HG03108 (cell line): ENCODE results near the gene FRAS1.
"Not testable (repeated sequence)": the region's sequence is repeated elsewhere in the genome, so short reads cannot be mapped to it uniquely, and the experiment has no call there.

Experiments
- ATAC-seq: cut with Tn5 transposase; IDR thresholded peaks from one replicate; pipeline ENCODE4 v1.9.1; 2021; ENCODE audit warnings: moderate library complexity; ENCODE audit not compliant: unreplicated experiment

FRAS1 gene

DNA sequence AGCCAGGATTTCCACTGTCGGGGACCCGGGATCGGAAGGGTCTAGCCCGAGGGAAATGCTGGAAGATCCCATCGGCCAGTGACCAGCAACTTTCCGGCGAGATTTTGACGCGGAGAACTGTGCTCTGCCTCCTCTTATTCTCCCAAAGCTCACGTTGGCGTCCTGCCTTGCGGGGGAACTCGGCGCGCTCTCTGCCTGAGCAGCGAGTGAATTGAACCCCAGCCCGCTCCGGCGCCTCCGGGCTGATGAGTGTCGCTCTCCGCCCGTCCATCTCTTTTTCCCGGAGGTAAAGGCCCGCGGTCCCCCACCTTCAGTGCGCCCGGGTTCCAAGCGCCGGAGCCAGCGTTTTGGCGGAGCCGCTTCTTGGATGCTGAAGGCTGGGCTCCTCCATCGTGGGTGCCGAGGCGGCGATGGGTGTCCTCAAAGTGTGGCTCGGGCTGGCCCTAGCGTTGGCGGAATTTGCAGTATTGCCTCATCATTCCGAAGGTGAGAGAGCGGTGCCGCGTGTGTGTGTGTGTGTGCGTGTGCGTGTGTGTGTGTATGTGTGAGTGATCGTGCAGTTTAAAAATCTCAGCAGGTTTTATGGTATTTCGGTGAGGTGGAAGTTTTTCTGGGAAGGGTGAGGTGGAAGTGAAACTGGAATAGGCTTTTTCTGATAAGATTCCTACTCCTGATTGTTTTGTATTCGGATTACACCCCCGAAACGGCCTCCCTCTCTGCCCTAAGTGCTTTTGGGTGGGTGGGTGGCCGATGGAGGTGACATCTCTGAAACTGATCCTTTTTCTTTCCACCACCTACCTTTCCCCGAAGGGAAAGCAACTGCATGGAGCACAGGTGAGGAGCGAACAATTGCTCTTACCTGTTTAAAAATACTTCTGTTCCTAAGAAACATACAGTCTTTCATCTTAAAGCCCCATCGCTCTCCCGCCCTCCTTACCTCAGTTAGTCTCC is 752 bp downstream of the FRAS1 start:
- ATAC-seq: no peak

DNA sequence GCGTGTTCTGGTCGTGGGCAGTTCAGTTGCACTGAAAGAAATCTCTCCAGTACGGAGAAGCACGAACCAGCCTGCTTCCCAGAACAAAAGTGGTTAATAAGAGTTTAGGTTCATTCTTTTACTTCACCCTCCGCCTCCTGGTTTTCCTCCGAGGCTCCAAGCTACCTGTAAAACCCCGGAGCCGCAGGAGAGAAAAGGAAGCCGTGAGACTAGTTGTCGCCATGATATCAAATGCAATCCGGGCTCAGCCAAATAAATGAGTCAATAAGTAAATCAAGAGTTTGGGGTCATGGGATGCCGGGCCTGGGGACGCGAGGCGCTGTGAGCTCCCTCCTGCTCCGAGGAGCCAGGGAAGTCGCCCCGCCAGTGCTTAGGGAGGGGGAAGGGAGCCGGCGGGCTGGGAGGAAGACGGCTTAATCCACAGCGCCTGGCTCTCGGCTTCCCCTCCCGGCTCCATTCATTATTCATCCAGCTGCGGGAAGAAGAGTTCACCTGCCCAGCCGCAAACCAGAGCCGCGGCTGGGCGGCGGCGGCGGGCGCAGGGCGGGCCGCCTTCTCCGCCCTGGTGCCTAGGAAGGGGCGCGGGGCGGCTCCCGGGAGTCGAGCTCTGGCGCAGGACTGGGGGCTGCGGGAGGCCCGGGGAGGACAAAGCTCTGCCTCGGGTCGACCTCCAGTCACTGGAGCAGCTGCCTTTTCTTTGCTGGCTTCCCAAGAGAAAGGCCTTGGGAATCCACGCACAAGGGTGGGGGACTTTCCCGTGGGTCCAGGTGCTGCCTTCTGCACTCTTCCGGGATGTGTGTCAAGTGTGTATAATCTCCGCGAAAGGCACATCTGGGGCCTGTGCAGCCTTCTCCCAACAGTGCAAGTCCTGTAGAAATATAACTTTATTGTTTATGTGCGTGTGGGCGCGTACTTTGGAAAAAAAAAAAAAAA is 1.7 kb downstream of the FRAS1 start:
- ATAC-seq: no peak

DNA sequence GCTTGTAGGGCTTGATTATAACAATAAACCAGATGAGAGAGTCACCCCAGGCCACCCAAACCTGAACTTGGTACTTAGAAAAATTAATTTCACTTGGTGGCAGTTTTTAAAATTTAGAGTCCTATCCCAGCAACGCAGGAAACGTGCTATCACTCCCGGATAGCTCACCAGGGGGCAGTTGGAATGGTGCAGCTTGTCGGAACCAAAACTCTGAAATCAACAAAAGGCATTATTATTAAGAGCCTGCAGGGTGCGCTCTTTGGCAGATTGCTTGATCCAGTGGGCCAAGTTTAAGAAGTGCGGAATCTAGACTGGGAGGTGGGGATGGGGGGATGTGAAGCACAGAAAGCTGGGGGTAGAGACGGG is 2.4 kb downstream of the FRAS1 start:
- no peak for ATAC-seq

DNA sequence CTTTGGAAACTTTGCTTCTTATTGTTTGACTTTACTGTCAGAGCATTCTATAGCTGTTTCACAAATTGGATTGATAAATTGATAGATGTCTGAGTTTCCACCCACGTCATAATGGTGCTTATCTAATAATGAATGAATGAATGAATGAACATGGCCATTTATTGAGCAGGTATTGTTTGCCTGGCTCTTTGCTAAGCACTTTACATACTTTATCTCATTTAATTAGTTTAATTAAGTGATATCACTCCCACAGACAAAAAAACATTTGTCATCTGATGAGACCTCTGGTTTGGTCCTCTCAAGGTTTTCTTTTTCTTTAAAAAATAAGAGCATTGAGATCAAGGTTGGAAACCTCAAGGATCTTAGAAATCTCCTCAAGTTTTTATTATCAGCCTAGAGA is 2.8 kb downstream of the FRAS1 start:
- ATAC-seq: no peak

DNA sequence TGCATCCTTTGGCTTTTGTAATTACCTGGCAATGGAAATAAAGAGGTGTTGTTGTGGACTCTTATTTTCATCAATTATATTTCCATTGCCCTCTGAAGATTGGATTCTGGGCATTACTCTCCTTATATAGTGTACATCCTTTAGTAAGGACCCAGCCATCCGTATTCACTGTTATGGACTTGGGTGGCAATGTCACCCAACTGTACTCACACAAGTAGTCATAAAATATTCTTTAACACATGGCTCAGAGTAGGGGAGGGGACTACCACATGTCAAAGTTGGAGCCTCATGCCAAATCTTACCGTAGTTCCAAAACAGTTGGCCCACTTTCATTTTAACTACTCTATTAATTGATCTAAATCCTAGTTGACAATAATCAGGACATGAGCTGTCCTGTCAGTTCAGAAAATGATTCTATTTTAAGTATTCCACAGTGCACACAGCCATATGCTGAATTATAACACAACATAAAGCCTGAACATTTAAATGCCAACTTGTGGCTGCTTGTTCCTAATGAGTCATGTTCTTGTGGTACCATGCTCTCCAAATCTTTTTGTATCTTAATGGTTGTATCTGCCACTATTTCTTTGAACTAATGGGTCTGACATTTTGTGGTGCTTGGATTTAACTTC is 4.9 kb downstream of the FRAS1 start:
- no peak for ATAC-seq

DNA sequence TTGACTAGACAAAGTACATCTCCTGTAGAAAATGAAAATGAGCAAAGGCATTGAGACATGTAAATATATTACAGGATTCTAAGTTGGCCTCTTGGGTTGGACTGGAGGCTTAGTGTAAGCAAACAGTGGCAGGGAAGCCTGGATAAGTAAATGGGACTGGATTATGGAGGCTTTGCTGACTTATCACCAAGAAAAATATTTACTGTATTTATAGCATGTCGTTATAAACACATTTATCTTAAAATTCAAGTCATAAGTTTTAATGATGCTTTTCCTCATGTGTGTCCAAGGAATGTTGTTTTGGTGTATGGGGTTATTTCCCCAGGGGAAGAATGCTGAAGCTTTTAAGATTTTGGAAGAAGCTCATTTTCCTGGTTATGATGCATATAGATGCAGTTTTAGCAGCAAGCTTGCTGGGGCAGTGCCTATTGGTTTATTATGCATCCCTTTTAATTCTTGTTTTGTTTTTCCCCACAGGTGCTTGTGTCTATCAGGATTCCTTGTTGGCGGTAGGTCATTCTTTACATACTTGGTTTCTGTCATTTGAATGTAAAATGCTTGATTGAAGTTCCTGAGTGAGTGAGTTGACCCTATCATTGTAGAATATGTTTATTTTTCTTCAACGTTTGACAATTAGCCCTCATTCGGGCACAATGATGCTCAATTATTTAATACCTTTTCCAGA is 8.5 kb downstream of the FRAS1 start:
- no peak for ATAC-seq

DNA sequence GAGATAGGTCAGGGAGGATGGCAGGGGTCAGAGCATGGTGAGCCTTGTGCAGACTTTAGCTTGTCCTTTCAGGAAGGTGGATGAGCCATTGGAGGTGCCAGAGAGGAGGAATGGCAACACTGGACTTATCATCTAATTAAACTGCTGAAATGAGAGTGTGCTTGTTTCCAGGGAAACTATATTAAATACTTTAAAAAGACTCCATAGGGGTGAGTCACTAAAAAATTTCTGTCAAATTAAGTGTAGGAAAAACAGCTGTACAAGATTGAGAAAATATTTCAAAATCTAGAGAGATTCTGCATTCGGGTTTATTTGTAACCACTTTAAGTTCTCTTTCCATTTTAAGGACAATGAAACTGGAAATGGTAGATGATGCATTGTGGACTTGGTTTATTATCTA is 11.4 kb downstream of the FRAS1 start:
- no peak for ATAC-seq

DNA sequence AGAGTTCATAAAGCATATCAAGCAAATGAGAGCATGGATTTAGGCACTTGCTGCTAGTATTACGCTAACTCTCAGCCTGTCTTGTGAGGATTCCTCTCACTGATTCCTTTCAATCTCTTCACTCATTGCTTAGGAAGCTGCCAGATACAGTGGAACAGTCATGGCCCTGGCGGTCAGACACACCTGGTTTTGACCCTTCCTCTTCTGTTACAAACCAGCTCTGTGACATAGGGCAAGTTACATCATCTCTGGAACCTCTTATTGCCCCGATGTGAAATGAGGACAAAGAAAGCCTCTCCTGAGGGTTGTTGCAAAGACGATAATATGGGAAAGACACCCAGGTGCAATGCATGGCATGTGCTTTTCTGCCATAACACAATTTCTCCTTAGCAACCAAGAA is 12.2 kb downstream of the FRAS1 start:
- no peak for ATAC-seq

DNA sequence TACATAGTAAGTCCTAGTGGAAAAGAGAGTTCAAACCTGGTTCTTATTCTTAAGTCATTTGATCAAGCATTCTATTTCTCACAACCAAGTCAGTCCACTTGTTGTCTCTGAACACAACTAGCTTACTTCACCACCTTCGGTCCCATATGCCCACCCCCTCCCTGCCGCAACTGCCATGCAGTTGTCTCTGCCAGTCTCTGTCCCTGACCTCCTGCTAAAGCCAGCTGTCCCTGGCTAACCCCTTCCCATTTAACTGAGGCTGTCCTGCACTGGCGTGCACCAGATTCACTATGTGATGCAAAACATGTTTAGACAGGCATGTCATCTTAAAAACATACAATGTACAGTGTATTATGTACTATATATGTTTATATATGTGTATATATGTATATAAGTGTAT is 12.7 kb downstream of the FRAS1 start:
- no peak for ATAC-seq

DNA sequence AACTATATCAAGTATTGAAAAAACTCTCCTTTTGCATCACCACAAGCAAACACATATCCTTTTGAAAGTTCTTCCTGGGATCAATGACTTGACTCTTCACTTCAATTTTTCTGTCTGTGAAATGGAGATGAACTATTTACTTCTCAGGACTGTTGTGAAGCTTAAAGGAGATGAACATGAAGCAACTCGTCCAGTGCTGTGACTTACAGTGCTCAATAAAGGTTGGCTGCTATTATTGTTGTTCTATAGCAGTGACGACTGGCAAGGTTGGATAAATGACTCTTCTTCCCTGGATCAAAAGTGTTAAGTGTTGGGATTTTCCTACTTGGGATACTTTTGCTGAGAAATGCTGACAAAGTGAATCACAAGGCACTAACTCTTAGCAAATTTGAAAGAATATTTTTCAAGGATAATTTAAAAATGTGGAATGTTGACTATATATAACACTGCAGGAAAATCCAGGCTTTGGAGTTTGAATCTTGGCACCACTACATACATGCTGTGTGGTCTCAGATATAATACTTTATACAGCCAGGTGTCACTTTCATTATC is 13.7 kb downstream of the FRAS1 start:
- ATAC-seq: no peak

DNA sequence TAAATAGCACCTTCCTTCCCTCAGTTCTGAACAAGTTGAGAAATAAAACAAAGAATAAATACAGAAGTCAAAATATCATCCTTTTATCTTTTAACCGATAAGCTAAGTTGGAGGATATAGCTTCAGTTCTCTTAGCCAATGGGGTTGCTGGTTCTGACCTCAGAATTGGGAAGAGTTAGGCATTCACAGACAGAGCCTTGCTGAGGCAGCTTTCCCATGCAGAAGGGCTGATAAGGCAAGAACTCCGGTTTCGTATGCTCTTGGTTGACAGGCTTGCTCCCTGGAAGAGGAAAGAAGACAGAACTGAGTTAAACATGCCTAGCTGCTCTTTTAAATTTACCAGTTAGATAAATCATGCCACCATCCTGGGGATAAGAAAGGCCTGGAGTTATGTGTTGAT is 17.6 kb downstream of the FRAS1 start:
- ATAC-seq: no peak

DNA sequence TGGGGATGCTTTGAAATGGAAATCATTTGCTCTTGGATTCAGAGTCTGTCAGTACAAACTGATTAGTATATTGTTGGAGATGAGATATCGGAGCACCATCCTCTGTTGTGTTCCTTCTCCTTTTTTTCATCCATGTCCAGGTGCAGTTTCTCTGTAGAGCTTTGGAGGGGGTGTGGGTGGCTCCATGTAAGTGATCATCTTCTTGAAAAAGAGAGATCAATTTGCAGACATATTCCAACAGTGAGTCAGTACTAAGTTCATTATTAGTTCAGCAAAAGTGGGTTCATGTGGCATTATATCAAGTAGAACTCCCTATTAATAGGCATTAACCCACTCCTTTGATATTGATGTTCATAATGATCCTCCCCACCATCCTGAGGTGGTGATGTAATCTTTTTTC is 18.9 kb downstream of the FRAS1 start:
- no peak for ATAC-seq

DNA sequence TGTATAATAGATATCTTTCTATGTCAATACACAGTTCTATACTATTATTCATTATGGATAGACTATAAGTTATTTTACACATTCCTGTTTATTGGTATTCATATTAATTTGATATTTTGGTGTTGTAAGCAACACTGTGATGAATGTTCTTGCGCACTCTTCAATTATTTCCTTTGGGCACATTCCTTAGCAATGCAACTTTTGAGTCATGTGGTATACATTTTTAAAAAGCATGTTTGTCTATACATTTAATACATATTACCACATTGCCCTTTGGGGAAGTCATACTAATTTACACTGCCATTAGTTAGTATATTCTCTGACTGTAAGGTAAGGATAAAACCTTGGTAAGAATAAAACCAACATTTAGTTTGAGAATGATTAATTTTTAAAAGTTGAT is 21.0 kb downstream of the FRAS1 start:
- ATAC-seq: no peak

DNA sequence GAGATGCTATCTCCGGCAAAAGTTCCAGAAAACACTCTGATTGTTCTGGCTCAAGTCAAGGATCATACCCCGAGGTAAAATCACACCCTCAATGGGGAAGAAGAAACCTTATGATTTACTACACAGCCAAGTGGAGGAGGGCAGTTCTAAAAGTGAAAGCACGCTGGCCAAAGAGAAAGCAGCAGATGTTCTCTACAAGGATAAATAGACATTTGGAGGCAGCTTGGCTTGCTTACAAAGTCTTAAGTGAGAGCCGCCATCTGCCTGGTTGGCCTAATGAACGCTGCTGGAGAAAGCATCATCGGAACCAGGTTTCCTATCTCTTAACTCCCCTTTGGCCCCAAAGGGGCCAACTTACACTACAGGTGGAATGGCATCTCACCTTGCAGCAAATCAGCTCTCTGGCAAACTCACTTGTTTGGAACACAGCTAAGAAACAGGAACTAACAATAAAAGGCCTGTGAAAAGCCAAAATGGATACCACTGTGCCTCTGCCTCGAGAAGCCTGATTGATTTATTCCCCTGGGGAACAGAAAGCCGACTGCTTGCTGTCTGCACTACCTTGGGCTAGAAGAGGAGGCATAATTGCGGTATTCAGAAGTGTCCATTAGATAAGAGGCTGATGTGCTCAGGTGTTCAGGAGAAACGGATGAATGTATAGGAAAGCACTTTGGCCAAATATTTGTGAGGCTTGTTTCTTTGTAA is 22.8 kb downstream of the FRAS1 start:
- no peak for ATAC-seq

DNA sequence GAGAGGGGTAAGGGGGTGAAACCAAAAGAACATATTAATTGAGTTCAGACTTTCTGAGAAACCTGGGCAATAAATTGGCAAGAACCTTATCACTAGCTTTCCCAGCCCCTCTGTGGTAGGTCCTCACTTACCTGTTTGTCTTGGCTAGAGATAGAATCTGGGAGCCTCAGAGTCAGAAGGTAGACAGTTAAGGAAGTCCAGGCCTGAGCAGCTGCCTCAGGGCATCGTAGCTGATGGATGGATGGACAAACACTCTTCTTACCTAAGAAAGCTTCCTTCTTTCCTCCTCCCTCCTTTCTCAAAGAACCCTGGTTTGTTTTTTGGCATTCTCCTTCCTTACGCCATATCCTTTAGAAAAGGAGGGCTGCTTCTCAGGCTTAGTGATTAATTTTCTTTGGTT is 24.4 kb downstream of the FRAS1 start:
- no peak for ATAC-seq

DNA sequence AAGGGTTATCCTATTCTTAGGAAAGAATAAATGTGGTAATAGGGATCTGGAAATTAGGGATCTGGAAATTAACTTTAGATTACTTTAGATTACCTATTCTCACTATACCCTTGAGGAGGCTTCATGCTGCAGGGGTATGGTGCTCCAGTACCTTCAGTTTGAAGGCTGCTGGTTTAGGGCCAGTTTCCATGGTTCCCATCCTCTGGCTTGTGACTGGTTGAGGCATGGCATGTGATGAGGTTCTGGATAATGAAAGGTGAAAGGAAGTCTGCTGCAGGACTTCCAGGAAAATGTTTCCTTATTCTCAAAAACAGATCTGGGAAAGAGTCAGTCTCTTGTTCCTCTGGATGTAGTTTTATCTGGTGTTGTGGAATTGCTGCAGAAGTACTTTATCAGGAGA is 25.9 kb downstream of the FRAS1 start:
- no peak for ATAC-seq

DNA sequence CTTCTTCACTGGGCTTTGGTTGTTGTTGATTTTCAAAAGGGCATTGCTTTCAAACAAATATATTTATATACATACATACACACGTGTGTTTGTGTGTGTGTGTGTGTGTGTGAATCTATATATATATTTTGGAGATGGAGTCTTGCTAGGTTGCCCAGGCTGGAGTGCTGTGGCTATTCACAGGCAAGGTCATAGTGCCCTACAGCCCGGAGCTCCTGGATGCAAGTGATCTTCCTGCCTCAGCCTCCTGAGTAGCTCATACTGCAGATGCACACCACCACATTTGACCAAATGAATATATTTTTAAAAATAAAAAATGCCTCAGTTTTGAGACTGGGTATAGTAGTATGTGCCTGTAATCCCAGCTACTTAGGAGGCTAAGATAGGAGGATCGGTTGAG is 34.4 kb downstream of the FRAS1 start:
- no peak for ATAC-seq

DNA sequence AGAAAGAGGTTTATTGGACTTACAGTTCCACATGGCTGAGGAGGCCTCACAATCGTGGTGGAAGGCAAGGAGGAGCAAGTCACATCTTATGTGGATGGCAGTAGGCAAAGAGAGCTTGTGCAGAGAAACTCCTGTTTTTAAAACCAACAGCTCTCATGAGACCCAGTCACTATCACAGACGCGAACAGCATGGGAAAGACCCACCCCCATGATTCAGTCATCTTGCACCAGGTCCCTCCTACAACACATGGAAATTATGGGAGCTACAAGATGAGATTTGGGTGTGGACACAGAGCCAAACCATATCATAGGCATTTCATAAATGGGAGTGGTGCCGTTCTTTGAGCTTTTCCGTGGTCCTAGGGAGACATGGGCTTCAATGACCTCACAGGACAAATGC is 35.2 kb downstream of the FRAS1 start:
- ATAC-seq: not testable (repeated sequence)

DNA sequence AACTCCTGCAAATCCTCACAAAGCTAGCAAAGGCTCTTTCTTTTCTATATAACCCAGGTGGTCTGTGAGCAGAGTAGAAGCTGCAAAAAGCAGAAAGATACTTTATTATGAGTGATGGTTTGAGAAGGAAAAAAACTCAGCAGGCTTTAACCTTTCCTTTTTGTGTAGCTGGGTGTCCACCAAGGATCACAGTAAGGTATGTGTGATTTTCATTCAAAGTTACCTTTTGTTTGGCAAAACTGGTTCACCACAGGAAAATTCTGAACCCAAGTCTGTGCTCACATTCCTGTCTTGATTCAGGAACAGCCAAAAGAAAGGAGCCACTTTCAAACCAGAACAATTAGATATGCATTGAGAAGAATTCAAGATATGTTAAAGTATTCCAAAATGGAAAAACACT is 35.7 kb downstream of the FRAS1 start:
- no peak for ATAC-seq

DNA sequence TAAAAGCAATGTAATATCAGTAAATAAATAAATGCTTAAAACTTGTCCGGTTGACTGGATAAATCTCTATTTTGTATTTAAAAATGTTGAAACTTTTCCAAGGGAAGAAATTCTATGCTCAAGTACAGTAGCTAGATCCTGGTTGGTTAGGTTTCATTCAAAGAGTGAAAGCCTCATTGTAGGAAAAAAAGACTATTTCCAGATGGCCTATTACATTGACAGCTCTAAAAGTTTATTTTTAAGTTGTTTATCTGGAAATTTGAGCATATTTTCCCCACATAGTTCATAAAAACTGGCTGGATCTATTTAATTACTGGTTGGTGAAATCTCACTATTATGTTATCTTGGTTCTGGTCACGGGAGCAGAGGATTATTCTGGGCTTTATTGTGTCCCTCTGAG is 38.0 kb downstream of the FRAS1 start:
- ATAC-seq: no peak
